H1 (cell line): Measurements from ENCODE around the gene CLIC3. TPM values are rescaled to one million over a fixed set of nuclear protein-coding genes. Genes with fewer than 3 reads are reported as not detected.

ENCODE experiments used
- CTCF ChIA-PET: fragments of 300-600 bp; sonication (Branson Sonifier 250); formaldehyde crosslinking; loops from one replicate; lab custom pipeline; 2021; ENCODE audit not compliant: partially characterized antibody; lab: Charles Lee
- POLR2A ChIA-PET: fragments of 300-600 bp; sonication (Branson Sonifier 250); formaldehyde crosslinking; loops from one replicate; lab custom pipeline; 2021; ENCODE audit warnings: inconsistent platforms; ENCODE audit not compliant: partially characterized antibody; lab: Charles Lee
- DNase-seq, 2 experiments: peaks; one replicate each; pipeline versions ENCODE4 v3.0.0 to v3.0.0-alpha.2; 2010 to 2022; ENCODE audit warnings: low spot score in 2 of 2, low read depth in 1 of 2, mixed read lengths in 1 of 2
- FAIRE-seq: peaks from 2 replicates; lab custom pipeline; 2011; peaks lifted over from hg19 to GRCh38; lab: Jason Lieb, UNC
- H2AFZ ChIP-seq: 2 replicates; pipeline ENCODE4 v1.8.1; 2012; ENCODE audit warnings: low read length, inconsistent platforms
- H2AK5ac ChIP-seq: 2 replicates; pipeline ENCODE4 v1.6.1; 2013; ENCODE audit warnings: low read depth, low read length
- H2BK120ac ChIP-seq: replicated peaks from 2 replicates; pipeline ENCODE3; 2013; ENCODE audit warnings: low read depth, low read length, inconsistent platforms
- H2BK12ac ChIP-seq: 2 replicates; pipeline ENCODE4 v1.6.1; 2013; ENCODE audit warnings: low read depth, low read length
- H2BK15ac ChIP-seq: 2 replicates; pipeline ENCODE4 v1.6.1; 2013; ENCODE audit warnings: low read length
- H2BK20ac ChIP-seq: 2 replicates; pipeline ENCODE4 v1.6.1; 2013; ENCODE audit warnings: low read length
- H2BK5ac ChIP-seq: 2 replicates; pipeline ENCODE4 v1.6.1; 2013; ENCODE audit warnings: low read depth, low read length
- H3K14ac ChIP-seq: 2 replicates; pipeline ENCODE4 v1.6.1; 2013; ENCODE audit warnings: inconsistent platforms; ENCODE audit not compliant: insufficient read length
- H3K18ac ChIP-seq: 2 replicates; pipeline ENCODE4 v1.6.1; 2013; ENCODE audit warnings: low read length; ENCODE audit errors: extremely low read depth
- H3K23ac ChIP-seq: 2 replicates; pipeline ENCODE4 v1.6.1; 2013; ENCODE audit warnings: inconsistent platforms; ENCODE audit not compliant: insufficient read length
- H3K23me2 ChIP-seq: 2 replicates; pipeline ENCODE4 v1.6.1; 2013; ENCODE audit warnings: low read depth, low read length
- H3K27ac ChIP-seq: 2 replicates; pipeline ENCODE4 v1.6.1; 2011; ENCODE audit warnings: low read depth, low read length, inconsistent platforms
- H3K27me3 ChIP-seq, 4 experiments: replicated peaks in 1 of 4; 1 replicate in 1 of 4; 2 replicates in 3 of 4; pipeline versions ENCODE4 v1.6.1 to v1.8.1; 2011 to 2013; ENCODE audit warnings: low read length in 3 of 4, mild to moderate bottlenecking in 3 of 4, inconsistent platforms in 2 of 4, mixed read lengths in 2 of 4, moderate library complexity in 1 of 4; ENCODE audit not compliant: control insufficient read depth in 3 of 4, insufficient read depth in 3 of 4; ENCODE audit errors: extremely low read depth in 1 of 4
- H3K36me3 ChIP-seq, 4 experiments: 2 replicates each; pipeline versions ENCODE4 v1.6.1 to v1.8.1; 2011 to 2013; ENCODE audit warnings: mild to moderate bottlenecking in 4 of 4, low read length in 3 of 4, moderate library complexity in 2 of 4, control low read depth in 1 of 4, inconsistent platforms in 1 of 4; ENCODE audit not compliant: insufficient read depth in 4 of 4, control insufficient read depth in 2 of 4
- H3K4ac ChIP-seq: replicated peaks from 2 replicates; pipeline ENCODE3; 2013; ENCODE audit warnings: low read length, low read depth, mixed read lengths, inconsistent platforms; ENCODE audit not compliant: insufficient read length
- H3K4me1 ChIP-seq, 4 experiments: replicated peaks in 1 of 4; 1 replicate in 1 of 4; 2 replicates in 3 of 4; pipeline versions ENCODE4 v1.6.1 to v1.8.1; 2011 to 2013; ENCODE audit warnings: low read length in 3 of 4, inconsistent platforms in 2 of 4, mixed read lengths in 1 of 4; ENCODE audit not compliant: insufficient read depth in 4 of 4, control insufficient read depth in 3 of 4
- H3K4me2 ChIP-seq, 2 experiments: 2 replicates each; pipeline versions ENCODE4 v1.6.1 to v1.8.1; 2011 to 2013; ENCODE audit warnings: low read depth in 2 of 2, low read length in 2 of 2, control low read depth in 1 of 2, inconsistent platforms in 1 of 2, mild to moderate bottlenecking in 1 of 2; ENCODE audit not compliant: insufficient read depth in 1 of 2
- H3K4me3 ChIP-seq, 4 experiments: fragments of 200-600, 300-600 bp in 1 of 4; sonication (generic), shearing (Covaris generic), sonication (Bioruptor Twin) in 1 of 4; 2 replicates each; pipeline versions ENCODE4 v1.5.1 to v1.8.1; 2011 to 2016; ENCODE audit warnings: low read length in 4 of 4, low read depth in 3 of 4, control low read depth in 2 of 4, inconsistent platforms in 2 of 4, mild to moderate bottlenecking in 2 of 4, mixed read lengths in 1 of 4, moderate library complexity in 1 of 4; ENCODE audit not compliant: insufficient read depth in 2 of 4; ENCODE audit errors: extremely low read depth in 1 of 4
- H3K56ac ChIP-seq: replicated peaks from 2 replicates; pipeline ENCODE3; 2013; ENCODE audit warnings: low read depth, mild to moderate bottlenecking, mixed read lengths, low read length, inconsistent platforms; ENCODE audit not compliant: insufficient read length
- H3K79me1 ChIP-seq: 2 replicates; pipeline ENCODE4 v1.6.1; 2013; ENCODE audit warnings: low read depth, low read length, control low read depth
- H3K79me2 ChIP-seq, 2 experiments: 2 replicates each; pipeline versions ENCODE4 v1.6.1 to v1.8.1; 2012 to 2013; ENCODE audit warnings: low read length in 2 of 2, mild to moderate bottlenecking in 2 of 2, inconsistent platforms in 1 of 2; ENCODE audit not compliant: insufficient read depth in 2 of 2, control insufficient read depth in 1 of 2
- H3K9ac ChIP-seq, 4 experiments: replicated peaks in 1 of 4; 1 replicate in 1 of 4; 2 replicates in 3 of 4; pipeline versions ENCODE4 v1.6.1 to v1.8.1; 2011 to 2013; ENCODE audit warnings: low read depth in 3 of 4, low read length in 3 of 4, control low read depth in 2 of 4, mild to moderate bottlenecking in 2 of 4, moderate library complexity in 2 of 4, inconsistent platforms in 1 of 4; ENCODE audit errors: extremely low read depth in 1 of 4
- H3K9me3 ChIP-seq, 2 experiments: 2 replicates each; pipeline versions ENCODE4 v1.6.1 to v1.8.1; 2012 to 2013; ENCODE audit warnings: mild to moderate bottlenecking in 2 of 2, moderate library complexity in 2 of 2, control low read depth in 1 of 2, inconsistent platforms in 1 of 2, low read depth in 1 of 2, low read length in 1 of 2, mixed read lengths in 1 of 2; ENCODE audit not compliant: insufficient read depth in 2 of 2
- H4K20me1 ChIP-seq, 2 experiments: replicated peaks in 1 of 2; 2 replicates each; pipeline versions ENCODE3 to v1.8.1; 2011 to 2013; ENCODE audit warnings: inconsistent platforms in 2 of 2, low read length in 2 of 2, mild to moderate bottlenecking in 1 of 2; ENCODE audit not compliant: insufficient read depth in 2 of 2, control insufficient read depth in 1 of 2
- H4K5ac ChIP-seq: 2 replicates; pipeline ENCODE4 v1.6.1; 2013; ENCODE audit warnings: low read length, low read depth, mixed read lengths, inconsistent platforms; ENCODE audit not compliant: insufficient read length
- H4K8ac ChIP-seq: 2 replicates; pipeline ENCODE4 v1.8.0; 2013; ENCODE audit warnings: mild to moderate bottlenecking, moderate library complexity, low read length, inconsistent platforms; ENCODE audit not compliant: insufficient read depth; ENCODE audit errors: extremely low read depth
- H4K91ac ChIP-seq: replicated peaks from 2 replicates; pipeline ENCODE3; 2013; ENCODE audit warnings: low read length, mixed read lengths, inconsistent platforms; ENCODE audit not compliant: insufficient read length
- ASH2L ChIP-seq: fragments of 200-600, 300-600 bp; sonication (generic); IDR thresholded peaks from one replicate; pipeline ENCODE4 v1.7.1; 2017; ENCODE audit warnings: low read length
- CHD2 ChIP-seq: IDR thresholded peaks from 2 replicates; pipeline ENCODE4 v1.6.1; 2012; ENCODE audit warnings: low read length, improper control_type of control experiment
- E2F6 ChIP-seq: IDR thresholded peaks from 2 replicates; pipeline ENCODE4 v1.6.1; 2012; ENCODE audit warnings: inconsistent platforms
- EGR1 ChIP-seq: IDR thresholded peaks from 2 replicates; pipeline ENCODE4 v1.6.1; 2011; ENCODE audit warnings: low read depth, low read length, borderline replicate concordance
- JUN ChIP-seq: IDR thresholded peaks from 2 replicates; pipeline ENCODE4 v1.6.1; 2011; ENCODE audit warnings: low read depth, mild to moderate bottlenecking, improper control_type of control experiment, low read length
- NANOG ChIP-seq: IDR thresholded peaks from 2 replicates; pipeline ENCODE4 v1.6.1; 2011; ENCODE audit warnings: low read length, low read depth, mild to moderate bottlenecking, inconsistent platforms; ENCODE audit not compliant: insufficient read depth, poor library complexity, severe bottlenecking
- NRF1 ChIP-seq: IDR thresholded peaks from 2 replicates; pipeline ENCODE4 v1.6.1; 2011; ENCODE audit warnings: mild to moderate bottlenecking, low read depth, low read length, improper control_type of control experiment
- POU5F1 ChIP-seq: IDR thresholded peaks from 2 replicates; pipeline ENCODE4 v1.6.1; 2011; ENCODE audit warnings: low read depth, mild to moderate bottlenecking, low read length, moderate library complexity
- RAD21 ChIP-seq, 2 experiments: IDR thresholded peaks in 1 of 2; conservative IDR thresholded peaks in 1 of 2; 2 replicates each; pipeline ENCODE4 v1.6.1; 2011; ENCODE audit warnings: low read depth in 2 of 2, low read length in 2 of 2, improper control_type of control experiment in 1 of 2, inconsistent platforms in 1 of 2, mild to moderate bottlenecking in 1 of 2, moderate library complexity in 1 of 2
- TBP ChIP-seq: IDR thresholded peaks from 2 replicates; pipeline ENCODE4 v1.6.1; 2011; ENCODE audit warnings: low read depth, low read length, improper control_type of control experiment
- TCF12 ChIP-seq: IDR thresholded peaks from 2 replicates; pipeline ENCODE4 v1.6.1; 2011; ENCODE audit warnings: low read depth, mild to moderate bottlenecking, low read length
- WGBS, 2 experiments: shearing (Covaris generic) in 1 of 2; methylation state at CpG; one replicate each; pipeline versions ENCODE4 v1.1.6 to v1.1.7; 2013 to 2015; ENCODE audit warnings: low lambda C conversion rate in 2 of 2, mixed read lengths in 2 of 2, inconsistent platforms in 1 of 2, low coverage in 1 of 2, missing lambda C conversion rate in 1 of 2; ENCODE audit not compliant: insufficient replicate concordance in 2 of 2, insufficient coverage in 1 of 2, insufficient read length in 1 of 2; ENCODE audit errors: extremely low coverage in 1 of 2, missing lambda C conversion rate in 1 of 2; 5-methylcytosine and 5-hydroxymethylcytosine counted together
- polyA plus RNA-seq, 7 experiments: library from polyadenylated mRNA; depleted of rRNA in 3 of 7; stranded (reverse) in 5 of 7; unstranded in 2 of 7; fragments of >200 nt in 5 of 7; fragments of 200-250 nt in 2 of 7; gene quantifications; 1 replicate in 5 of 7; 2 replicates in 1 of 7; 4 replicates in 1 of 7; pipeline versions ENCODE4 v1.2.1 to v1.2.3, GENCODE V29; 2011 to 2013; ENCODE audit warnings: missing spikeins in 2 of 7, mixed read lengths in 2 of 7
- total RNA-seq: library from RNA; stranded (reverse); fragmentation: NEBNext Ultra II Directional; extraction: Animal tissue kit (Norgen Biotek cat#: 25700); gene quantifications from 2 replicates; pipeline ENCODE4 v1.2.1, GENCODE V29; 2021

Gene CLIC3
- total and polyA plus RNA-seq, 2 of the 8 experiments (the other 6 are each of a cell fraction or from before 2014, with no cell fraction given) = 0.12 TPM; not detected in 1

GRCh38 chr9:136960938-136961275 lies 35.5 kb downstream of the CLIC3 start:
- no peak overlapping the region for H3K4me2 ChIP-seq
- H4K20me1 ChIP-seq = peaks cover 0 to 4% of the 10 kb centered on the region in 2 experiments
- no peak overlapping the region for H3K4ac ChIP-seq
- H2BK5ac ChIP-seq = no peak overlapping the region
- H3K79me1 ChIP-seq = no peaks in the 10 kb centered on the region; the same call in 1 of the 2 replicates
- H3K18ac ChIP-seq = no peak overlapping the region
- no peak overlapping the region for H2BK15ac ChIP-seq
- no peak for DNase-seq
- H2AK5ac ChIP-seq = no peak overlapping the region
- H3K4me3 ChIP-seq = no peak overlapping the region
- FAIRE-seq = no peak
- ChIA-PET CTCF (interaction anchor here (1.3 to 5.6 kb wide), 3 partner anchors 13 to 74 kb away, joined by 6 to 32 read pairs (median 31); partner anchors contain the start of gene PTGDS), POLR2A (interaction anchor here (1.5 kb wide), 1 partner anchor 23 kb away, joined by 3 read pairs; no protein-coding TSS in a partner anchor)
- no peak overlapping the region for H3K27ac ChIP-seq
- H3K14ac ChIP-seq = no peak overlapping the region
- H3K36me3 ChIP-seq = no peaks in the 10 kb centered on the region
- H3K9ac ChIP-seq = no peak overlapping the region
- peaks cover 0 to 5% (median 3%) of the 10 kb centered on the region in 4 experiments; a peak in 5 of 7 replicates for H3K4me1 ChIP-seq
- H2BK20ac ChIP-seq = no peak overlapping the region; the same call in 1 of the 2 replicates
- H2BK12ac ChIP-seq = peak overlapping the region; percentile 60; the same call in 1 of the 2 replicates
- H3K79me2 ChIP-seq = no peaks in the 10 kb centered on the region
- TF ChIP-seq RAD21 (IDR thresholded peaks at IDR 0.05 in 1 of 2, conservative IDR thresholded peaks at IDR 0.05 in 1 of 2; ENCODE audit: low read depth in 2 of 2, low read length in 2 of 2) (no peak), ASH2L (no peak), CHD2 (no peak), E2F6 (no peak), NRF1 (no peak), TCF12 (no peak), NANOG (no peak), JUN (no peak), TBP (no peak), EGR1 (no peak), POU5F1 (no peak)
- no peaks in the 10 kb centered on the region for H3K27me3 ChIP-seq
- H2AFZ ChIP-seq = no peak overlapping the region
- H3K23me2 ChIP-seq = peaks cover 12% of the 10 kb centered on the region; the same call in 1 of the 2 replicates
- WGBS, 2 experiments = 93% methylated on average over 14 of the region's 15 CpGs; no CpG with 5 or more reads in 1 of the 2 experiments
- H3K9me3 ChIP-seq = no peaks in the 10 kb centered on the region
- H4K5ac ChIP-seq = no peak overlapping the region
- no peak overlapping the region for H3K56ac ChIP-seq
- no peak overlapping the region for H2BK120ac ChIP-seq
- H4K8ac ChIP-seq = peak overlapping the region; percentile 89
- H4K91ac ChIP-seq = no peak overlapping the region
- no peak overlapping the region for H3K23ac ChIP-seq
